Measurements from ENCODE around the gene ZDHHC7.

ZDHHC7 gene

DNA sequence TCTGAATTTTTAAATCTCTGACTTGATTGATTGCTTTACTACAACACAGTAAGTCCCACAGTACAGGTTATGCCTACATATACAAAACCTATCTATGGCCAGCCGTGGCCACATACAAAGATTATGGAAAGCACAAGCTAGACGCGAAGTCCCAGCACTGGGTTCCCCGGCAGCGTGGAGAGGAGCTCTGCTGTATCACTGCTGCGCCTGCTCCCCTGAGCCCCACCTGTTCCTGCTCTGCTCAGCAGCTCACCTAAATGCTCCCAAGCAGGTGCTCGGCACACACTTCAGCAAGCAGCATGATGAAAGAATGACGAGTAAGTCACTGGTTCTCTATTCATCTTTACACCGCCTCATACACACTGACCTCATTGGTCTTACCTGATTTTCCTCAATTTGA, 20.6 kb downstream of the ZDHHC7 start:
- no peaks in the 10 kb centered on the region for H3K27me3 ChIP-seq (ENCODE audit: control insufficient read depth, low read length)
- no peaks in the 10 kb centered on the region for H3K9me3 ChIP-seq (ENCODE audit: control insufficient read depth, insufficient read depth, low read length)
- no peaks in the 10 kb centered on the region for H3K9me2 ChIP-seq (replicated peaks; ENCODE audit: control insufficient read depth, low read length)
- peaks cover 13% of the 10 kb centered on the region for H3K79me2 ChIP-seq (ENCODE audit: control insufficient read depth, low read length)
- H3K4me3 ChIP-seq (ENCODE audit: low read length): no peak overlapping the region
- H3K4me2 ChIP-seq (ENCODE audit: low read length): no peak overlapping the region
- H3F3A ChIP-seq (ENCODE audit: control insufficient read depth, insufficient read depth): no peaks in the 10 kb centered on the region
- H3K36me3 ChIP-seq (ENCODE audit: control insufficient read depth, low read length): peaks cover 65% of the 10 kb centered on the region
- H3K4me1 ChIP-seq (ENCODE audit: control insufficient read depth, low read length): no peaks in the 10 kb centered on the region
- H4K20me1 ChIP-seq (ENCODE audit: control insufficient read depth, insufficient read depth, low read depth, low read length): no peaks in the 10 kb centered on the region; the same call in 1 of the 2 replicates
- no peak overlapping the region for H3K27ac ChIP-seq (ENCODE audit: low read depth, low read length)
- no peak for TF ChIP-seq EZH2phosphoT487 (IDR thresholded peaks at IDR 0.05; ENCODE audit: borderline replicate concordance, low read length)

DNA sequence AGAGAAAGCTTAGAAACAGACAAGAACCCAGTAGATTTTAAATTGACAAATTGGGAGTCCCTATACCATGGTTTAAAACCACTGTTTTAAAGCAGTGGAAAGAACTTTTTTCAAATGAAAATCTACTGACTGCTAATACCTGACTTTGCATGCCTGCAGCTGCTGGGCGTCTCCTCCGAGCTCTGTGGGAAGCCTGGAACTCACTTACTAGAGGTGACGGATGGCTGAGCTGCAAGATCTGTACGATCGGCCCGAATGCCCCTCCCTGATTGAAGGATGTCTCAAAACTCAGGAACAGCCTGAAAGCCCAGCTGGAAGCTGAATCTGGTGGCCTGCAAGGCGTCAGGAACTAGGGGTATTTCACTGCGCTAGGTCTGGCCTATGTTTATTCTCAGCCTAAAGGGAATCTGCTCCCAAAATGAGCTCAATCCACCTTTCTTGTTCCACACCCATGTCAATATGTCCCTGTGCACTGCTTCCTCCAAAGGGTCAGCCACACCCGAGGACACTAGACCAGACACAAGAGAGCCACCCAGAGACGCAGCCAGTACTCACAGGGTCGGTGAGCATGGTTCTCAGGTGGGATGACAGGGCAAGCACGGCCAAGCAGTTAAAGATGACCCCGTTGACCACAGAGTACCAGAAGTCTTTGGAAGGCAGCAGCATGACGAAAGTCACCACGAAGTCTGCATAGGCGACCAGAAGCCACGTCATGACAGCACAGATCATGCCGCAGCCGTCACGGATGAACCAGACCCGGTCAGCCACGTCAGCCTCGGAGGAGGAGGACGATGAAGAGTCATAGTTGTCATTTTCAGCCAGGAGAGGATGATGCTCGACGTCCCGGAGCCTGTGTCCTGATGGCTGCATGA, 21.4 kb downstream of the ZDHHC7 start:
- Histone ChIP-seq H3K36me3 (ENCODE audit: control insufficient read depth, low read length) (peaks cover 63% of the 10 kb centered on the region), H3K9me3 (ENCODE audit: control insufficient read depth, insufficient read depth, low read length) (no peaks in the 10 kb centered on the region), H3K9me2 (replicated peaks; ENCODE audit: control insufficient read depth, low read length) (no peaks in the 10 kb centered on the region), H3K27me3 (ENCODE audit: control insufficient read depth, low read length) (no peaks in the 10 kb centered on the region), H3K79me2 (ENCODE audit: control insufficient read depth, low read length) (peaks cover 13% of the 10 kb centered on the region), H3K4me1 (ENCODE audit: control insufficient read depth, low read length) (no peaks in the 10 kb centered on the region), H3K27ac (ENCODE audit: low read depth, low read length) (no peak overlapping the region), H3K4me3 (ENCODE audit: low read length) (no peak overlapping the region), H3K4me2 (ENCODE audit: low read length) (no peak overlapping the region), H4K20me1 (ENCODE audit: control insufficient read depth, insufficient read depth, low read depth, low read length) (no peaks in the 10 kb centered on the region; the same call in 1 of the 2 replicates), H3F3A (ENCODE audit: control insufficient read depth, insufficient read depth) (no peaks in the 10 kb centered on the region)
- TF ChIP-seq EZH2phosphoT487 (IDR thresholded peaks at IDR 0.05; ENCODE audit: borderline replicate concordance, low read length): no peak
- TF ChIP-seq, protein P1, sequence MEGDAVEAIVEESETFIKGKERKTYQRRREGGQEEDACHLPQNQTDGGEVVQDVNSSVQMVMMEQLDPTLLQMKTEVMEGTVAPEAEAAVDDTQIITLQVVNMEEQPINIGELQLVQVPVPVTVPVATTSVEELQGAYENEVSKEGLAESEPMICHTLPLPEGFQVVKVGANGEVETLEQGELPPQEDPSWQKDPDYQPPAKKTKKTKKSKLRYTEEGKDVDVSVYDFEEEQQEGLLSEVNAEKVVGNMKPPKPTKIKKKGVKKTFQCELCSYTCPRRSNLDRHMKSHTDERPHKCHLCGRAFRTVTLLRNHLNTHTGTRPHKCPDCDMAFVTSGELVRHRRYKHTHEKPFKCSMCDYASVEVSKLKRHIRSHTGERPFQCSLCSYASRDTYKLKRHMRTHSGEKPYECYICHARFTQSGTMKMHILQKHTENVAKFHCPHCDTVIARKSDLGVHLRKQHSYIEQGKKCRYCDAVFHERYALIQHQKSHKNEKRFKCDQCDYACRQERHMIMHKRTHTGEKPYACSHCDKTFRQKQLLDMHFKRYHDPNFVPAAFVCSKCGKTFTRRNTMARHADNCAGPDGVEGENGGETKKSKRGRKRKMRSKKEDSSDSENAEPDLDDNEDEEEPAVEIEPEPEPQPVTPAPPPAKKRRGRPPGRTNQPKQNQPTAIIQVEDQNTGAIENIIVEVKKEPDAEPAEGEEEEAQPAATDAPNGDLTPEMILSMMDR (IDR thresholded peaks at IDR 0.05; ENCODE audit: low read depth, low read length, poor library complexity, severe bottlenecking): no peak

DNA sequence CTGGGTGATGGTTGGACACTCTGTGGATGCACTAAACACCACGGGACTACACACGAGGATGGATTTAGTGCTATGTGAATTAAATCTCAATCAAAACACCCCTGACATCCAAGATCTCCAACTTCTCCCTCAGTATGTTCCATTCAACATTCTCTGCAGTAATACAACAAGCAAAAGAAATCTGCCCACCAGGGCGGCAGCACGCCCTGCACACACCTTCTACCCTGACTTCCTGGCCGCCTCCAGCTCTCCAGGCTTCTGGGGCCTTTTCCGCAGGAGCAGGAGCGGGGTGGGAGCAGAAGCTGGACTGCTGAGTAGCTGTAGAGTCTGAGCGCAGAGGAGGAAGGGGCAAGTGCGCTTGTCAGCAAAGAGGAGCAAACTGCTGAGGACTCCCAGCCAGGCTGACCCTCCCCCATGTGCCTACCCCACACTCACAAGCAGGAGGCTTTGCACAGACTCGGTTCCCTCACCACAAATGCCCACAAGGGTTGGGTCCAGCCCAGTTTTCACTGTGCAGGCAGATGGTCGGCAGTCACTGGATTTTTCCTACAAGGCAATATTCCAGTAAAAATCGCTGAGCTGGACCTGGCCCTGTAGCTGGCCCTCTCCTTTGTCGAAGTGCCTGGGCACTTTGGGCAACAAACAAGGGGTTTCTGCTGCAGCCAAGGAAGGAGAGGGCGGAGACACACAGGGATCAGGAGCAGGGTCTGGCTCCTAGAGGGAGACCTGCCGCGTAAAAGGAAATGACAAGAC, 22.8 kb downstream of the ZDHHC7 start:
- Histone ChIP-seq H3K79me2 (ENCODE audit: control insufficient read depth, low read length) (peaks cover 6% of the 10 kb centered on the region; the same call in 1 of the 2 replicates), H3K4me1 (ENCODE audit: control insufficient read depth, low read length) (no peaks in the 10 kb centered on the region), H3K27ac (ENCODE audit: low read depth, low read length) (no peak overlapping the region), H3F3A (ENCODE audit: control insufficient read depth, insufficient read depth) (no peaks in the 10 kb centered on the region), H4K20me1 (ENCODE audit: control insufficient read depth, insufficient read depth, low read depth, low read length) (no peaks in the 10 kb centered on the region), H3K36me3 (ENCODE audit: control insufficient read depth, low read length) (peaks cover 50% of the 10 kb centered on the region), H3K9me3 (ENCODE audit: control insufficient read depth, insufficient read depth, low read length) (no peaks in the 10 kb centered on the region), H3K9me2 (replicated peaks; ENCODE audit: control insufficient read depth, low read length) (no peaks in the 10 kb centered on the region), H3K4me2 (ENCODE audit: low read length) (no peak overlapping the region), H3K27me3 (ENCODE audit: control insufficient read depth, low read length) (no peaks in the 10 kb centered on the region), H3K4me3 (ENCODE audit: low read length) (no peak overlapping the region)
- no peak for TF ChIP-seq EZH2phosphoT487 (IDR thresholded peaks at IDR 0.05; ENCODE audit: borderline replicate concordance, low read length)
- TF ChIP-seq, protein P1 (IDR thresholded peaks at IDR 0.05; ENCODE audit: low read depth, low read length, poor library complexity, severe bottlenecking): peak; percentile 14

Data from DOHH2 (cell line).